SK-N-SH (cell line): ENCODE measurements around the gene SPRED2. TPM values are rescaled to one million over a fixed set of nuclear protein-coding genes. Genes with fewer than 3 reads are reported as not detected.

Experiments
- CTCF ChIA-PET: fragments of 300-600, 350-600 bp; formaldehyde crosslinking; extraction: SDS; loops from one replicate; lab custom pipeline; 2021; lab: Yijun Ruan, JAX
- POLR2A ChIA-PET: fragments of 350-600 bp; sonication (Branson Sonifier 250); formaldehyde crosslinking; extraction: SDS; loops from one replicate; lab custom pipeline; 2020; ENCODE audit warnings: antibody characterized with exemption, inconsistent platforms; lab: Yijun Ruan, JAX
- DNase-seq: peaks from one replicate; pipeline ENCODE4 v3.0.0; 2012
- H2AFZ ChIP-seq: fragments of 200-600 bp; sonication (generic); 2 replicates; pipeline ENCODE4 v1.8.1; 2016; ENCODE audit warnings: antibody characterized with exemption, mild to moderate bottlenecking, low read depth
- H3F3A ChIP-seq: fragments of 200-600 bp; sonication (generic); replicated peaks from 2 replicates; pipeline ENCODE3; 2016; ENCODE audit warnings: antibody characterized with exemption, mild to moderate bottlenecking; ENCODE audit not compliant: insufficient read depth
- H3K27ac ChIP-seq, 2 experiments: fragments of 200-500 bp in 1 of 2; fragments of 200-600 bp in 1 of 2; sonication (Bioruptor generic) in 1 of 2; sonication (generic), shearing (Covaris generic) in 1 of 2; 2 replicates each; pipeline versions ENCODE4 v1.5.1 to v1.6.1; 2014 to 2016; ENCODE audit warnings: low read depth in 2 of 2, inconsistent platforms in 1 of 2, low read length in 1 of 2, mild to moderate bottlenecking in 1 of 2, mixed read lengths in 1 of 2
- H3K27me3 ChIP-seq: fragments of 200-600 bp; sonication (generic), shearing (Covaris generic); 2 replicates; pipeline ENCODE4 v1.6.1; 2016; ENCODE audit warnings: mixed run types; ENCODE audit not compliant: insufficient read depth
- H3K36me3 ChIP-seq, 2 experiments: fragments of 200-500 bp in 1 of 2; fragments of 200-600 bp in 1 of 2; sonication (Bioruptor generic) in 1 of 2; sonication (generic) in 1 of 2; replicated peaks in 1 of 2; 2 replicates each; pipeline versions ENCODE3 to v1.5.1; 2014 to 2016; ENCODE audit warnings: low read length in 1 of 2, mild to moderate bottlenecking in 1 of 2; ENCODE audit not compliant: insufficient read depth in 2 of 2, control insufficient read depth in 1 of 2
- H3K4me1 ChIP-seq, 2 experiments: fragments of 200-500 bp in 1 of 2; fragments of 200-600 bp in 1 of 2; sonication (Bioruptor generic) in 1 of 2; sonication (generic), shearing (Covaris generic) in 1 of 2; 2 replicates each; pipeline versions ENCODE4 v1.5.1 to v1.6.1; 2014 to 2016; ENCODE audit warnings: low read depth in 1 of 2, low read length in 1 of 2, mixed run types in 1 of 2; ENCODE audit not compliant: insufficient read depth in 2 of 2, control insufficient read depth in 1 of 2
- H3K4me2 ChIP-seq: fragments of 200-600 bp; sonication (generic), shearing (Covaris generic); 2 replicates; pipeline ENCODE4 v1.6.1; 2017; ENCODE audit warnings: mixed run types
- H3K4me3 ChIP-seq, 2 experiments: fragments of 200-500 bp in 1 of 2; fragments of 200-600 bp in 1 of 2; sonication (Bioruptor generic) in 1 of 2; sonication (generic), shearing (Covaris generic) in 1 of 2; 2 replicates each; pipeline versions ENCODE4 v1.5.1 to v1.8.1; 2014 to 2016; ENCODE audit warnings: low read depth in 2 of 2, inconsistent platforms in 1 of 2, low read length in 1 of 2, mild to moderate bottlenecking in 1 of 2, mixed read lengths in 1 of 2, moderate library complexity in 1 of 2
- H3K79me2 ChIP-seq: fragments of 200-600 bp; sonication (generic); 2 replicates; pipeline ENCODE4 v1.8.1; 2017; ENCODE audit warnings: mild to moderate bottlenecking; ENCODE audit not compliant: insufficient read depth
- H3K9ac ChIP-seq: fragments of 200-600 bp; sonication (generic); 2 replicates; pipeline ENCODE4 v1.6.1; 2017; ENCODE audit warnings: mixed run types
- H3K9me2 ChIP-seq: fragments of 200-600 bp; sonication (generic); 2 replicates; pipeline ENCODE4 v1.6.1; 2017; ENCODE audit warnings: mixed run types
- H3K9me3 ChIP-seq: fragments of 200-600 bp; sonication (generic); 2 replicates; pipeline ENCODE4 v1.6.1; 2017; ENCODE audit warnings: mixed run types, mild to moderate bottlenecking, moderate library complexity
- H4K20me1 ChIP-seq: fragments of 200-600 bp; sonication (generic); 2 replicates; pipeline ENCODE4 v1.6.1; 2017; ENCODE audit warnings: mild to moderate bottlenecking, mixed run types; ENCODE audit not compliant: insufficient read depth
- EP300 ChIP-seq, 2 experiments: IDR thresholded peaks; 2 replicates each; pipeline versions ENCODE4 v1.4.0 to v1.6.1; 2012; ENCODE audit warnings: borderline replicate concordance in 1 of 2, low read depth in 1 of 2, low read length in 1 of 2
- EZH2phosphoT487 ChIP-seq: fragments of 200-600 bp; sonication (generic); IDR thresholded peaks from 2 replicates; pipeline ENCODE4 v1.6.1; 2017; ENCODE audit warnings: low read depth, mixed run types, mild to moderate bottlenecking, antibody characterized with exemption, moderate library complexity, borderline replicate concordance
- FOSL2 ChIP-seq: IDR thresholded peaks from 2 replicates; pipeline ENCODE4 v1.4.0; 2012; ENCODE audit warnings: low read depth, mild to moderate bottlenecking, moderate library complexity, borderline replicate concordance
- FOXJ3 ChIP-seq: sonication (generic); formaldehyde crosslinking; IDR thresholded peaks from 2 replicates; pipeline ENCODE4 v1.5.1; 2020; ENCODE audit warnings: mild to moderate bottlenecking, missing genetic modification reagents
- FOXM1 ChIP-seq: IDR thresholded peaks from 2 replicates; pipeline ENCODE4 v1.4.0; 2012; ENCODE audit warnings: low read depth, mild to moderate bottlenecking
- GATA2 ChIP-seq: sonication (generic); formaldehyde crosslinking; IDR thresholded peaks from 2 replicates; pipeline ENCODE4 v1.5.0; 2020; ENCODE audit warnings: mild to moderate bottlenecking, missing genetic modification reagents
- MEF2A ChIP-seq: IDR thresholded peaks from 2 replicates; pipeline ENCODE4 v1.4.0; 2012; ENCODE audit warnings: low read depth, borderline replicate concordance
- NFIC ChIP-seq: IDR thresholded peaks from 2 replicates; pipeline ENCODE4 v1.4.0; 2012; ENCODE audit warnings: borderline replicate concordance
- NRF1 ChIP-seq: IDR thresholded peaks from 2 replicates; pipeline ENCODE4 v1.6.1; 2012; ENCODE audit warnings: low read depth, mild to moderate bottlenecking, low read length
- POLR2AphosphoS5 ChIP-seq: IDR thresholded peaks from 2 replicates; pipeline ENCODE4 v1.6.1; 2012; ENCODE audit warnings: low read depth, low read length
- RAD21 ChIP-seq: IDR thresholded peaks from 2 replicates; pipeline ENCODE4 v1.6.1; 2012; ENCODE audit warnings: mild to moderate bottlenecking, low read length
- RCOR1 ChIP-seq: fragments of 150-350 bp; IDR thresholded peaks from 2 replicates; pipeline ENCODE4 v1.6.1; 2017; ENCODE audit warnings: antibody characterized with exemption, low read length
- RXRA ChIP-seq: IDR thresholded peaks from 2 replicates; pipeline ENCODE4 v1.4.0; 2012; ENCODE audit warnings: low read depth, mild to moderate bottlenecking, borderline replicate concordance
- SMC3 ChIP-seq: IDR thresholded peaks from 2 replicates; pipeline ENCODE4 v1.6.1; 2012; ENCODE audit warnings: low read depth, low read length, improper control_type of control experiment
- TAF1 ChIP-seq: IDR thresholded peaks from 2 replicates; pipeline ENCODE4 v1.6.1; 2012; ENCODE audit warnings: low read depth, mild to moderate bottlenecking, low read length, moderate library complexity, borderline replicate concordance
- TEAD4 ChIP-seq: IDR thresholded peaks from 2 replicates; pipeline ENCODE4 v1.4.0; 2012; ENCODE audit warnings: mild to moderate bottlenecking, borderline replicate concordance; ENCODE audit not compliant: insufficient read depth
- YY1 ChIP-seq: IDR thresholded peaks from 2 replicates; pipeline ENCODE4 v1.4.0; 2012; ENCODE audit warnings: low read depth, mild to moderate bottlenecking
- WGBS: methylation state at CpG from one replicate; pipeline ENCODE4 v1.1.6; 2017; ENCODE audit warnings: low lambda C conversion rate; 5-methylcytosine and 5-hydroxymethylcytosine counted together
- polyA plus RNA-seq, 3 experiments: library from polyadenylated mRNA; depleted of rRNA; stranded (reverse); fragments of >200 nt; gene quantifications; 2 replicates each; pipeline ENCODE4 v1.2.3, GENCODE V29; 2012
- TF ChIP-seq, protein P1 (sequence below): fragments of 150-350 bp; IDR thresholded peaks from 2 replicates; pipeline ENCODE4 v1.6.1; 2017; ENCODE audit warnings: antibody characterized with exemption, low read length, low read depth, borderline replicate concordance
- TF ChIP-seq, protein P2 (sequence below): IDR thresholded peaks from 2 replicates; pipeline ENCODE4; 2012

SPRED2 gene
- polyA plus RNA-seq, 1 of the 3 experiments (the other 2 are of a cell fraction) = 21.9 TPM

DNA sequence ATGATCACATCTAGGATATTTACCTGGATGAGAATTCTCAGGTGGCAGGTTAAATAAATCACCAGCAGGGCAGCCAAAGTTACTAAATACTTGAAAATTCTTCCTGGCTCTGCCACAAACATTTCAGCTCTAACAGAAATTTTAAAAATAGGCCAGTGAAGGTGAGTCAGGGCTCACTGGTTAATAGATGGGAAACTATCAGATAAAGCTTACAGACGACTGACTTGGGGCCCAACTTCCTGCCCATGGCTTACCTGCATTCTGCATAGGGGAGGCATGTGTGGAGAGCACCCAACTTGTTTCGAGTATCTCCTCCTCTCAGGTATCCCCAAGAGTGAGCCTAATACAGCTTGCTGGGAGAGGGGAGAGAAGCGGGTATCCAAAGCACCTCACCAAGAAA, 57.8 kb downstream of the SPRED2 start (continued):
- TF ChIP-seq EZH2phosphoT487 = no peak
- TF ChIP-seq GATA2 (CRISPR knock-in tag) = no peak
- no peak for TF ChIP-seq TEAD4
- TF ChIP-seq RAD21 = no peak
- TF ChIP-seq, protein P1, sequence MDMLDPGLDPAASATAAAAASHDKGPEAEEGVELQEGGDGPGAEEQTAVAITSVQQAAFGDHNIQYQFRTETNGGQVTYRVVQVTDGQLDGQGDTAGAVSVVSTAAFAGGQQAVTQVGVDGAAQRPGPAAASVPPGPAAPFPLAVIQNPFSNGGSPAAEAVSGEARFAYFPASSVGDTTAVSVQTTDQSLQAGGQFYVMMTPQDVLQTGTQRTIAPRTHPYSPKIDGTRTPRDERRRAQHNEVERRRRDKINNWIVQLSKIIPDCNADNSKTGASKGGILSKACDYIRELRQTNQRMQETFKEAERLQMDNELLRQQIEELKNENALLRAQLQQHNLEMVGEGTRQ = no peak
- TF ChIP-seq, all 33 proteins: peak for 0

DNA sequence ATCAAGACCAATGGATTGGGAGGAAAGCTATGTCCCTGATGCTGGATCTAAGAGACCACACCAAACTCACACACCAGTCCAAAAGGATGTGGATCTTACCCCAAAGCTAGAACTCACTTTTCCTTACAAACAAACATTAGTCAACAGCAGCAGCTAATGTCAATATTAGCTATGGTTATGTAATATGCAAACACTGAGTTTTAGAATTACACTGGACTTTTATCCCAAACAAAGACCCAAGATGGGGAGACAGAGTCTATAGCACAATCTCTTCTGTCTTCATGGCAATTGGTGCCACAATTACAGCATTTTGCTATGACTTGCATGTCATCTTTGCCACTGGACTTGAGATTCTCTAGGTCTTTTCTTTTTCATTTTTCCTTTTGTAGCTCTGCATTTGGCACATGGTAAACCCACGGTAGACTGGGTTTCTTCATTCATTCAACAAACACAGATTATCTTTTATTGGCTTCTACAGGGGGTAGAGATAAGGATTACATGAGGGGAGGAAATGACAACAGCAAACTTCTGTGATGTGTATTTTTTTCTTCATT, 59.0 kb downstream of the SPRED2 start:
- POLR2A ChIA-PET = interaction anchor here (0.7 kb wide), 1 partner anchor 61 kb away, joined by 3 read pairs; no protein-coding TSS in a partner anchor
- 82% methylated on average over 1 of the region's 1 CpG for WGBS

More for the DNA sequence above, 59.0 kb downstream of the SPRED2 start:
- Histone ChIP-seq H3K27ac (no peak overlapping the region), H3K4me3 (no peak overlapping the region), H2AFZ (no peak overlapping the region), H3K4me1 (peaks cover 17 to 31% of the 10 kb centered on the region in 2 experiments; a peak in 3 of 4 replicates), H3F3A (peaks cover 11% of the 10 kb centered on the region), H3K4me2 (no peak overlapping the region), H3K9me3 (no peaks in the 10 kb centered on the region), H3K36me3 (peaks cover 0 to 11% of the 10 kb centered on the region in 2 experiments), H4K20me1 (peaks cover 56% of the 10 kb centered on the region), H3K9me2 (no peaks in the 10 kb centered on the region), H3K9ac (no peak overlapping the region), H3K27me3 (no peaks in the 10 kb centered on the region), H3K79me2 (peaks cover 97% of the 10 kb centered on the region)
- CTCF ChIA-PET = interaction anchor here (1.1 kb wide), 1 partner anchor 98 kb away, joined by 3 read pairs; no protein-coding TSS in a partner anchor
- no peak for TF ChIP-seq EP300 (IDR thresholded peaks at IDR 0.05; ENCODE audit: borderline replicate concordance in 1 of 2, low read depth in 1 of 2, low read length in 1 of 2)
- TF ChIP-seq FOXJ3 (CRISPR knock-in tag) = no peak
- no peak for TF ChIP-seq NFIC
- TF ChIP-seq SMC3 = no peak
- TF ChIP-seq RXRA = no peak
- TF ChIP-seq TAF1 = no peak
- TF ChIP-seq TEAD4 = no peak
- TF ChIP-seq NRF1 = no peak
- TF ChIP-seq RCOR1 = no peak
- TF ChIP-seq POLR2AphosphoS5 = no peak
- TF ChIP-seq, protein P2, sequence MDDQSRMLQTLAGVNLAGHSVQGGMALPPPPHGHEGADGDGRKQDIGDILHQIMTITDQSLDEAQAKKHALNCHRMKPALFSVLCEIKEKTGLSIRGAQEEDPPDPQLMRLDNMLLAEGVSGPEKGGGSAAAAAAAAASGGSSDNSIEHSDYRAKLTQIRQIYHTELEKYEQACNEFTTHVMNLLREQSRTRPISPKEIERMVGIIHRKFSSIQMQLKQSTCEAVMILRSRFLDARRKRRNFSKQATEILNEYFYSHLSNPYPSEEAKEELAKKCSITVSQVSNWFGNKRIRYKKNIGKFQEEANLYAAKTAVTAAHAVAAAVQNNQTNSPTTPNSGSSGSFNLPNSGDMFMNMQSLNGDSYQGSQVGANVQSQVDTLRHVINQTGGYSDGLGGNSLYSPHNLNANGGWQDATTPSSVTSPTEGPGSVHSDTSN = no peak
- TF ChIP-seq GATA2 (CRISPR knock-in tag) = no peak
- TF ChIP-seq FOSL2 = no peak
- TF ChIP-seq FOXM1 = no peak
- TF ChIP-seq YY1 = no peak
- TF ChIP-seq EZH2phosphoT487 = no peak
- no peak for TF ChIP-seq MEF2A
- no peak for DNase-seq
